Hepatocyte (in vitro differentiated cells): ENCODE measurements around the gene AOPEP. TPM values are rescaled to one million over a fixed set of nuclear protein-coding genes. Genes with fewer than 3 reads are reported as not detected.

Experiments
- DNase-seq: peaks from one replicate; pipeline ENCODE4 v3.0.0-alpha.2; 2016; ENCODE audit warnings: low spot score
- H2AFZ ChIP-seq: fragments of 200-600 bp; sonication (generic); 2 replicates; pipeline ENCODE4 v1.6.0; 2016; ENCODE audit warnings: antibody characterized with exemption, mild to moderate bottlenecking
- H3K27ac ChIP-seq: fragments of 200-600 bp; sonication (generic); 2 replicates; pipeline ENCODE4 v1.5.1; 2016; ENCODE audit warnings: mild to moderate bottlenecking
- H3K27me3 ChIP-seq: fragments of 200-600 bp; sonication (generic); 2 replicates; pipeline ENCODE4 v1.6.1; 2016
- H3K36me3 ChIP-seq: fragments of 200-600 bp; sonication (generic); replicated peaks from 2 replicates; pipeline ENCODE4 v1.5.1; 2016; ENCODE audit warnings: low read depth; ENCODE audit not compliant: insufficient read depth
- H3K4me1 ChIP-seq: fragments of 200-600 bp; sonication (generic); 2 replicates; pipeline ENCODE4 v1.5.1; 2016; ENCODE audit warnings: mild to moderate bottlenecking, moderate library complexity; ENCODE audit not compliant: insufficient read depth
- H3K4me2 ChIP-seq: fragments of 200-600 bp; sonication (generic); 2 replicates; pipeline ENCODE4 v1.6.0; 2016
- H3K4me3 ChIP-seq: fragments of 200-600 bp; sonication (generic); 2 replicates; pipeline ENCODE4 v1.5.1; 2016; ENCODE audit warnings: mild to moderate bottlenecking
- H3K79me2 ChIP-seq: fragments of 200-600 bp; sonication (generic); 2 replicates; pipeline ENCODE4 v1.6.0; 2017; ENCODE audit warnings: mild to moderate bottlenecking
- H3K9me2 ChIP-seq: fragments of 200-600 bp; sonication (generic); replicated peaks from 2 replicates; pipeline ENCODE4 v1.6.0; 2017; ENCODE audit warnings: mild to moderate bottlenecking; ENCODE audit not compliant: insufficient read depth
- H3K9me3 ChIP-seq: fragments of 200-600 bp; sonication (generic); 2 replicates; pipeline ENCODE4 v1.5.1; 2016; ENCODE audit warnings: low read depth, mild to moderate bottlenecking
- H4K20me1 ChIP-seq: fragments of 200-600 bp; sonication (generic); 2 replicates; pipeline ENCODE4 v1.6.0; 2016; ENCODE audit warnings: mild to moderate bottlenecking; ENCODE audit not compliant: insufficient read depth, poor library complexity, severe bottlenecking
- CTCF ChIP-seq: fragments of 200-600 bp; sonication (generic); IDR thresholded peaks from 2 replicates; pipeline ENCODE4 v1.5.1; 2016; ENCODE audit warnings: antibody characterized with exemption, mild to moderate bottlenecking; ENCODE audit not compliant: poor library complexity
- EZH2 ChIP-seq: fragments of 200-600 bp; sonication (generic); IDR thresholded peaks from 2 replicates; pipeline ENCODE4 v1.6.1; 2016; ENCODE audit warnings: antibody characterized with exemption, mild to moderate bottlenecking, borderline replicate concordance
- EZH2phosphoT487 ChIP-seq: fragments of 200-600 bp; sonication (generic); IDR thresholded peaks from one replicate; pipeline ENCODE4 v1.6.1; 2018; ENCODE audit warnings: antibody characterized with exemption, mild to moderate bottlenecking, low read depth, moderate library complexity; ENCODE audit not compliant: unreplicated experiment, severe bottlenecking
- WGBS: methylation state at CpG from one replicate; pipeline ENCODE4 v1.1.6; 2016; ENCODE audit warnings: low lambda C conversion rate; ENCODE audit errors: missing lambda C conversion rate; 5-methylcytosine and 5-hydroxymethylcytosine counted together
- polyA plus RNA-seq: library from polyadenylated mRNA; unstranded; fragments of >200 nt; fragmentation: Nextera tagmentation; extraction: Ambion mirVana; gene quantifications from 2 replicates; pipeline ENCODE4 v1.2.1, GENCODE V29; 2016
- total RNA-seq: library from RNA; depleted of rRNA; stranded (reverse); fragments of >200 nt; gene quantifications from 2 replicates; pipeline ENCODE4 v1.2.3, GENCODE V29; 2014

Gene AOPEP
- total and polyA plus RNA-seq, 2 experiments from 2014 or later = 82.8 to 101 TPM

GRCh38 chr9:95048225-95049087, 322.0 kb downstream of the AOPEP start:
- H3K4me1 ChIP-seq = peaks cover 15% of the 10 kb centered on the region
- no peaks in the 10 kb centered on the region for H3K9me3 ChIP-seq
- TF ChIP-seq CTCF (no peak), EZH2phosphoT487 (no peak), EZH2 (no peak)
- H3K36me3 ChIP-seq = no peaks in the 10 kb centered on the region
- H3K79me2 ChIP-seq = peaks cover 98% of the 10 kb centered on the region
- H3K4me2 ChIP-seq = peak overlapping the region; percentile 88
- peak overlapping the region; percentile 73 for H3K4me3 ChIP-seq
- H2AFZ ChIP-seq = no peak overlapping the region
- WGBS = 1% methylated on average over 36 of the region's 58 CpGs
- peak overlapping the region; percentile 96 for H3K27ac ChIP-seq
- peaks cover 42% of the 10 kb centered on the region for H4K20me1 ChIP-seq
- H3K9me2 ChIP-seq = no peaks in the 10 kb centered on the region
- no peaks in the 10 kb centered on the region for H3K27me3 ChIP-seq
- DNase-seq = peak; percentile 87

GRCh38 chr9:95049761-95050160, 323.3 kb downstream of the AOPEP start:
- peaks cover 7% of the 10 kb centered on the region for H3K4me1 ChIP-seq
- H3K4me2 ChIP-seq = peak overlapping the region; percentile 88
- H3K4me3 ChIP-seq = peak overlapping the region; percentile 73
- peaks cover 98% of the 10 kb centered on the region for H3K79me2 ChIP-seq
- H3K27me3 ChIP-seq = no peaks in the 10 kb centered on the region
- TF ChIP-seq CTCF (no peak), EZH2phosphoT487 (no peak), EZH2 (no peak)
- H3K36me3 ChIP-seq = no peaks in the 10 kb centered on the region
- H3K9me3 ChIP-seq = no peaks in the 10 kb centered on the region
- H3K9me2 ChIP-seq = no peaks in the 10 kb centered on the region
- WGBS = 42% methylated on average over 6 of the region's 6 CpGs
- no peak for DNase-seq
- no peak overlapping the region for H2AFZ ChIP-seq
- peak overlapping the region; percentile 96 for H3K27ac ChIP-seq
- H4K20me1 ChIP-seq = peaks cover 47% of the 10 kb centered on the region

GRCh38 chr9:95053611-95054570, 327.4 kb downstream of the AOPEP start:
- Histone ChIP-seq H3K4me2 (peak overlapping the region; percentile 66), H3K27ac (peak overlapping the region; percentile 69), H2AFZ (no peak overlapping the region), H3K9me2 (no peaks in the 10 kb centered on the region), H3K36me3 (no peaks in the 10 kb centered on the region), H3K27me3 (no peaks in the 10 kb centered on the region), H3K4me1 (peaks cover 40% of the 10 kb centered on the region), H3K79me2 (peaks cover 100% of the 10 kb centered on the region), H3K4me3 (no peak overlapping the region), H4K20me1 (peaks cover 68% of the 10 kb centered on the region), H3K9me3 (no peaks in the 10 kb centered on the region)
- no peak for TF ChIP-seq EZH2
- TF ChIP-seq EZH2phosphoT487 = no peak
- no peak for TF ChIP-seq CTCF
- no peak for DNase-seq
- 72% methylated on average over 5 of the region's 5 CpGs for WGBS
